Skeletal muscle satellite cell (primary cell): ENCODE measurements around the gene GFRA1.

Source experiments
- H3K27me3 ChIP-seq: 2 replicates; pipeline ENCODE4 v1.7.0; 2013; ENCODE audit warnings: low read length; ENCODE audit not compliant: control insufficient read depth, insufficient read depth
- H3K36me3 ChIP-seq: 2 replicates; pipeline ENCODE4 v1.7.0; 2013; ENCODE audit warnings: mild to moderate bottlenecking, control low read depth, low read length; ENCODE audit not compliant: insufficient read depth
- H3K4me1 ChIP-seq: 2 replicates; pipeline ENCODE4 v1.7.0; 2013; ENCODE audit warnings: low read length; ENCODE audit not compliant: control insufficient read depth, insufficient read depth
- H3K4me2 ChIP-seq: 2 replicates; pipeline ENCODE4 v1.7.0; 2013; ENCODE audit warnings: mild to moderate bottlenecking, low read length
- H3K4me3 ChIP-seq: 2 replicates; pipeline ENCODE4 v1.7.0; 2013; ENCODE audit warnings: low read length
- H3K9ac ChIP-seq: 2 replicates; pipeline ENCODE4 v1.7.0; 2013; ENCODE audit warnings: mild to moderate bottlenecking, low read depth, low read length, moderate library complexity
- H3K9me3 ChIP-seq: replicated peaks from 2 replicates; pipeline ENCODE4 v1.7.0; 2013; ENCODE audit warnings: mild to moderate bottlenecking, control low read depth, low read length

The GFRA1 gene

GRCh38 chr10:116254422-116255155, 18.4 kb downstream of the GFRA1 start:
- Histone ChIP-seq H3K36me3 (no peaks in the 10 kb centered on the region), H3K4me1 (peaks cover 22% of the 10 kb centered on the region), H3K4me3 (no peak overlapping the region), H3K27me3 (no peaks in the 10 kb centered on the region), H3K9ac (peak overlapping the region; percentile 12), H3K4me2 (peak overlapping the region; percentile 26), H3K9me3 (no peaks in the 10 kb centered on the region)

- H3K4me2 ChIP-seq, result no peak overlapping the region
- H3K27me3 ChIP-seq, result no peaks in the 10 kb centered on the region
- no peak overlapping the region for H3K9ac ChIP-seq
- no peak overlapping the region for H3K4me3 ChIP-seq
- no peaks in the 10 kb centered on the region for H3K9me3 ChIP-seq
- H3K36me3 ChIP-seq, result no peaks in the 10 kb centered on the region
- peaks cover 22% of the 10 kb centered on the region for H3K4me1 ChIP-seq
These were observed 19.3 kb downstream of the GFRA1 start for GRCh38 chr10:116253716-116254115.

GRCh38 chr10:116251602-116252395, 21.2 kb downstream of the GFRA1 start:
- no peaks in the 10 kb centered on the region for H3K27me3 ChIP-seq
- no peaks in the 10 kb centered on the region for H3K9me3 ChIP-seq
- no peaks in the 10 kb centered on the region for H3K36me3 ChIP-seq
- H3K4me2 ChIP-seq, result no peak overlapping the region
- H3K9ac ChIP-seq, result no peak overlapping the region
- peaks cover 27% of the 10 kb centered on the region for H3K4me1 ChIP-seq
- no peak overlapping the region for H3K4me3 ChIP-seq

- Histone ChIP-seq H3K4me1 (peaks cover 10% of the 10 kb centered on the region), H3K9ac (no peak overlapping the region), H3K27me3 (no peaks in the 10 kb centered on the region), H3K9me3 (no peaks in the 10 kb centered on the region), H3K4me2 (peak overlapping the region; percentile 43), H3K4me3 (no peak overlapping the region), H3K36me3 (no peaks in the 10 kb centered on the region)
These were observed 25.3 kb downstream of the GFRA1 start for GRCh38 chr10:116247691-116248090.

- H3K4me3 ChIP-seq, result no peak overlapping the region
- H3K9ac ChIP-seq, result no peak overlapping the region
- H3K4me2 ChIP-seq, result no peak overlapping the region
- H3K4me1 ChIP-seq, result peaks cover 10% of the 10 kb centered on the region
- H3K27me3 ChIP-seq, result no peaks in the 10 kb centered on the region
- H3K36me3 ChIP-seq, result no peaks in the 10 kb centered on the region
- no peaks in the 10 kb centered on the region for H3K9me3 ChIP-seq
These were observed 26.7 kb downstream of the GFRA1 start for GRCh38 chr10:116246263-116246662.

- Histone ChIP-seq H3K4me3 (no peak overlapping the region), H3K4me2 (no peak overlapping the region), H3K4me1 (peaks cover 10% of the 10 kb centered on the region), H3K27me3 (no peaks in the 10 kb centered on the region), H3K9ac (no peak overlapping the region), H3K9me3 (no peaks in the 10 kb centered on the region), H3K36me3 (no peaks in the 10 kb centered on the region)
These were observed 27.9 kb downstream of the GFRA1 start for GRCh38 chr10:116245156-116245555.

- Histone ChIP-seq H3K27me3 (no peaks in the 10 kb centered on the region), H3K9ac (no peak overlapping the region), H3K4me3 (no peak overlapping the region), H3K4me1 (peaks cover 6% of the 10 kb centered on the region), H3K4me2 (no peak overlapping the region), H3K36me3 (no peaks in the 10 kb centered on the region), H3K9me3 (no peaks in the 10 kb centered on the region)
These were observed 31.2 kb downstream of the GFRA1 start for GRCh38 chr10:116241642-116242410.

GRCh38 chr10:116241085-116241484, 31.9 kb downstream of the GFRA1 start:
- no peaks in the 10 kb centered on the region for H3K9me3 ChIP-seq
- no peaks in the 10 kb centered on the region for H3K27me3 ChIP-seq
- no peak overlapping the region for H3K4me2 ChIP-seq

GRCh38 chr10:116240157-116240950, 32.7 kb downstream of the GFRA1 start:
- H3K4me3 ChIP-seq, result no peak overlapping the region

More at GRCh38 chr10:116241085-116241484, 31.9 kb downstream of the GFRA1 start:
- H3K36me3 ChIP-seq, result no peaks in the 10 kb centered on the region
- H3K4me3 ChIP-seq, result no peak overlapping the region
- H3K9ac ChIP-seq, result no peak overlapping the region
- H3K4me1 ChIP-seq, result peaks cover 6% of the 10 kb centered on the region

GRCh38 chr10:116239229-116239628, 33.8 kb downstream of the GFRA1 start:
- no peak overlapping the region for H3K9ac ChIP-seq
- H3K9me3 ChIP-seq, result no peaks in the 10 kb centered on the region
- no peak overlapping the region for H3K4me2 ChIP-seq
- no peaks in the 10 kb centered on the region for H3K27me3 ChIP-seq
- no peak overlapping the region for H3K4me3 ChIP-seq
- no peaks in the 10 kb centered on the region for H3K4me1 ChIP-seq
- H3K36me3 ChIP-seq, result no peaks in the 10 kb centered on the region

More at GRCh38 chr10:116240157-116240950, 32.7 kb downstream of the GFRA1 start:
- Histone ChIP-seq H3K36me3 (no peaks in the 10 kb centered on the region), H3K4me2 (no peak overlapping the region), H3K9ac (no peak overlapping the region), H3K27me3 (no peaks in the 10 kb centered on the region), H3K4me1 (peaks cover 6% of the 10 kb centered on the region), H3K9me3 (no peaks in the 10 kb centered on the region)

GRCh38 chr10:116237970-116238369, 35.0 kb downstream of the GFRA1 start:
- H3K4me2 ChIP-seq, result no peak overlapping the region
- no peaks in the 10 kb centered on the region for H3K27me3 ChIP-seq
- no peaks in the 10 kb centered on the region for H3K36me3 ChIP-seq
- H3K9ac ChIP-seq, result no peak overlapping the region
- no peaks in the 10 kb centered on the region for H3K4me1 ChIP-seq
- H3K9me3 ChIP-seq, result no peaks in the 10 kb centered on the region
- H3K4me3 ChIP-seq, result no peak overlapping the region
